NCI-H748 treated with DMSO at 0.1 percent for 48 hours (cell line): ENCODE data around the gene TDRKH.
"Not testable (repeated sequence)": the region's sequence is repeated elsewhere in the genome, so short reads cannot be mapped to it uniquely, and the experiment has no call there.

Experiments used
- DNase-seq: peaks from one replicate; lab custom pipeline; 2025; lab: John Stamatoyannopoulos, UW

TDRKH gene

DNA sequence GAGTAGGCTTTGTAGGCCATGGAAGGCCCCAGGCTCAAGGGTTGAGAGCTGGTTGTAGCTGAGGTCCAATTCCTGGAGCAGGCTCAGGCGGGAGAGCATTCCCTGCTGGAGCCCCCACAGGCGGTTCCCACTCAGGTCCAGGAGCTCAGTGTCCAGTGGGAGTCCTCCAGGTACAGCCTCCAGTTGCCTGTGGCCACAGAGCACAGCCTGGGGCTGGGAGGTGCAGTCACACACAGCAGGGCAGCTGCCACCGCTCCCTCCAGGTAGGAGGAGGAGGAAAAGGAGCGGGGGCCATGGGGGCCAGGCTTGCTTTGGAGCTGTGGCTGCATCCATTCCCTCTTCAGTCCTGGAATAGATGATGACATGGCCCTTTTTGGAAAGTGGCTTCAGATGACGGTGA, 12.1 kb upstream of the TDRKH start:
- no peak for DNase-seq

DNA sequence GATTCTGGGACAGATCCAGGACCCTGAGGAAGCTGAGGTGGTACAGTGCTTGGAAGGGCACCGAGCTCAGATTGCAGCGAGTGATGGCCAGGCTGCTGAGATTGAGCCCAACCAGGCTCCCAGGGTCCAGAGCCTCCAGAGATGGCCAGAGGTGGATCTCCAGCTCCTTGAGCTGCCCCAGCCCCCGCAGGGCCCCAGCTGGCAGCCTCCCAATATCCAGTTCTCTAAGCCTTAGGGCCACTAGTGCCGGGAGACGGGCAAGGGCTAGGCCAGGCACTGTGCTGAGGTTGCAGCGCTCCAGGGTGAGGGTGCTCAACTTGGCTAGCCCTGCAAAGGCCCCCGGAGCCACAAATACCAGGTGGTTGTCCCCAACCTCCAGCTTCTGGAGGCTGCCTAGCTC, 11.5 kb upstream of the TDRKH start:
- DNase-seq = no peak

DNA sequence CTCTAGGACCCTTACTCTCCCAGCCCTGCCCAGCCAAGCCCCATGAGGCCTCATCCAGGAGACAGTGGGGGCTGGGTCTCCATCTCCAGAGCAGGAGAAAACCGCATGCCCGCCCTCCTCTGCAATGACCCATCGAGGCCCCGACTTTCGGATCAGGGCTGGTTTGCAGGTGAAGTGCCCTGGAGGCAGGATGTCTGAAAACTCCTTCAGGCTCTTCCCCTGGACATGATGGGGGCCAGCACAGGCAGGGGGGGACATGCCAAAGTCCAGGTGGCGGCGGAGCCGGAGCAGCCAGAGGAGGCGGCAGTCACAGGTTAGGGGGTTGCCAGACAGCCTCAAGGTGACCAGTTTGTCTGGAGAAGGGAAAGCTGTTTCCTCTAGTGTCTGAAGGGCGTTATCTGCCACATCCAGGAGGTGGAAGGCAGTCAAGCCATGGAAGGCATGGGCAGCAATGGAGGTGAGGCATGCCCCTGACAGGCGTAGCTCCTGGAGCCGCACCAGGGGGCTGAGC, 11.1 kb upstream of the TDRKH start:
- no peak for DNase-seq

DNA sequence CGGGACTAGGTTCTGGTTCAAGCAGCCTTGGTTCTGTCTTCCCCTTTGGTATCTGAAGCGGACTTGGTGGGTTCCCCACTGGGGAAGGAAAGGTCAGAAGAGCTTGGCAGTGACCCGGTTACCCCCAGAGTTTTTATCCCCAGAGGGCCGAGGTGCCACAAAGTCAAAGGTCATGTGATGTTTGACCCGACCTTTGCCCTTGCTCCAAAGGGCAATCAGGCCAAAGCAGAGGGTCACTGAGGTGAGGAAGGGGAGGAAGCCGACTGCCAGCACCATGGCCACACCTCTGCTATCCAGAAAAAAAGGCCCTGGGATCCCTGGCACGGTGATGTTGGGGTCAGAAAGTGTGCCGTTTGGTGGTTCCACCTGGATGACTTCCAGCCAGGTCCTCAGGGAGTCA, 10.5 kb upstream of the TDRKH start:
- no peak for DNase-seq

DNA sequence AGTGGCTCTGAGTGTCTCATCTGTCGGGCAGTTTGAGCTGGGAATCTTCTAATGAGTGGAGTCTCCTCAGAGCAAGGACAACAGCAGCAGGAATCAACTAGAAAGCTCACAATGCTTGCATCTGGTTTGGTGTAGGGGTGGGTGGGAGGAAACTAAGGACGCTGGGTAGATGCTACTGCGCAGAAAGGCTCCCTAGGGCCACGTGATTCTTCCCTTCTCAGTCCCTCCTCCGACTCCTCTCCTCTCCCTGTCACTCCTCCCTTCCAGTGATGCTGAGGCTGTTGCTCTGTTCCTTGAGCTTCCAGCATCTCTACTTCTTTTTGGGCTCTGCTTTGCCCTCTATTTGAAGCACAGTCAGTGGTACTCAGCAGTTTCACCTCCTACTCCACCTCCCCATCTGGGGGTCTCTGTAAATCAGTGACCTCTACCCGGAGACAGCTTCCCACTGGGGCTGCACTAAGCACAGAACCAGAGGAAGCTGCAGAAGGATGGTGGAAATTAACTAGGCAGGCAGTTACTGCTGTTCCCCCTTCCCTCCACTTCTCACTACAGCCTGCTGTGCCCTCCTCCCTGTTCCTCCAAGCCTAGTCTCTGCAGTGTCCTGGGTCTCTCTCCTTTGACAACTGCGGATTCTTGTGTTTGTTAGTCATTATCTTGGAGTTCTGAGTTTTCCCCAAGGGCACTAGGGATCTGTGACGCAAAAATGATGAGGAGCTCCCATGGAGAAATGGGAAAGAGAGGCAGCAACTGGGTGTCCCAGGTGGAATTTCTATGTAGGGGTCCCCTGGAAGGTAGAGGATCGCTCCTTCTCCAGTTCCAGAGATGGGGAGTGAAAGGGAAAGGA, 9.1 kb upstream of the TDRKH start:
- DNase-seq = no peak

DNA sequence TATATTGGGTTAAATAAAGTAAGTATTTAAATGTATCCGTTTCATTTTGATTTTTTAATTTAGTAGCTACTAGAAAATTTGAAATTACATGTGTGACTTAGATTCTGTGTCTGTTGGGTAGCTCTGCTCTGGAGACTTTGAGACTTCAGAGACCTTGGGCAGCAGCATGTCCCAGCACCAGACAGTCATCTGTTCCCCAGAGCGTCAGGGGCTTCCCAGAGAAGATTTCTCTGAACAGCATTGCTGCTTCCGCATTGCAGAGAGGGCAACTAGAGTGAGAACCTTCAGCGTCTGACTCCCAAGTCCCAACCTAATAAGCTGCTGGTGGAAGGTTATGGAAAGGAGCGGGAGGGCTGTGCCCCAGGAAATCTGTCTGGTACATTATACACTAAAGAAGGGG, 8.3 kb upstream of the TDRKH start:
- no peak for DNase-seq

DNA sequence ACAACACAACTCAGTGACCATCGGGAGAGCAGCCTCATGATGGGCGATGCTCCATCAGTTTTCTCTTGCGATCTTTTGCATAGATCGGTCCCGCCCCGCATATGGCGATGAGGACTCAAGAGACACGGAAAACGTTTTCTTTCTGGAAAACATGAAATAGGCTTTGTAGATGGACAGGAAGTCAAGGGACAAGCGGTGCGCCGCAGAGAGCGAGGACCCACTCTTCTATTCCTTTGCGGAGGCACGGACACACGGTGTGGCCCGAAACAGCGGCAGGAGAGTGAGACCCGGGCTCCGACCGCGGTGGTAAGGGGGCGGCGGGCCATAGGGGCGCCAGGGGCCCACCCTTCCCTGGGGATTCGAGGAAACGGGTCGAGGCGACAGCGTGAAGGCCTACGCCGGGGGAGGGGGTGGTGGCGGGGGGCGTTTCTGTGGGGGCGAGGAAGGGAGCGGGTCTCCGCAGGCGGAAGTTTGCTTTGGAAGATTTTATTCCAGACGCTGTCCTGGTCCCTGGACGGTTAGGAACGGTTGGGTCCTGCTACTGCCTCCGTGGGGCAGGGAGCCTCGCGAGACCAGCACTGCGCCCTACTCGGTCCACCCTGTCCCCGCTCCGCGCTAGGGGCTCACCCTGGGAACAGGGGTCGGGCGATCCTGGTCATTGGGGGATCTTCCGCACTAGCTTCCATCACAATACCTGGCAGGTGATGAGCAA, 796 bp upstream of the TDRKH start:
- DNase-seq = peak; percentile 37

DNA sequence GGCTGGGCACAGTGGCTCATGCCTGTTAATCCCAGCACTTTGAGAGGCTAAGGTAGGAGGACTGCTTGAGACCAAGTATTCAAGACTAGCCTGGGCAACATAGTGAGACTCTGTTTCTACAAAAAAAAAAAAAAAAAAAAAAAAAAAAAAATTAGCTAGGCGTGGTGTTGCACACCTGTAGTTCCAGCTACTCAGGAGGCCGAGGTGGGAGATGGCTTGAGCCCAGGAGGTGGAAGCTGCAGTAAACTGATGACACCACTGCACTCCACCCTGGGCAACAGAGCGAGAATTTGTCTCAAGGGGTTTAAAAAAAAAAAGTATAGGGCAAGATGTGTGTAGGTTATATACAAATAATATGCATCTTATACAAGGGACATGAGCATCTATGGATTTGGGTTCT, 2.6 kb downstream of the TDRKH start:
- DNase-seq = no peak

DNA sequence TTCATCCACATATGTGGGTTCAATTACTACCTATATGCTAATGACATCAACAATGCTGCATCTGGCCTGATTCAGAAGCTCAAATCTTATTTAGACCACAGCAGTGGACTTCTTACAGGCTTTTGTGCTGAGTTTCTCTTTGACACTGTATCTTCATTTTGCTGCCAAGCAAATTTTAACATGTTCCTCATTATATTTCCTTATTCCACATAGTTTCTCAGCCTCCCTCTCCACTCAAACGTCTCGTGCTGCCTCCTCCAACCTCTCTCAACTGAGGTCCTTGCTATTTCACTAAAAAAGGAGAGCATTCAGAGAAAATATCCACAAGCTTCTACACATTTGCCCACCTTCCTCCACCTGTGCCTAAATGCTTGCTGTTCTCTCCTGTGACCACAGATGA, 6.5 kb downstream of the TDRKH start:
- no peak for DNase-seq

DNA sequence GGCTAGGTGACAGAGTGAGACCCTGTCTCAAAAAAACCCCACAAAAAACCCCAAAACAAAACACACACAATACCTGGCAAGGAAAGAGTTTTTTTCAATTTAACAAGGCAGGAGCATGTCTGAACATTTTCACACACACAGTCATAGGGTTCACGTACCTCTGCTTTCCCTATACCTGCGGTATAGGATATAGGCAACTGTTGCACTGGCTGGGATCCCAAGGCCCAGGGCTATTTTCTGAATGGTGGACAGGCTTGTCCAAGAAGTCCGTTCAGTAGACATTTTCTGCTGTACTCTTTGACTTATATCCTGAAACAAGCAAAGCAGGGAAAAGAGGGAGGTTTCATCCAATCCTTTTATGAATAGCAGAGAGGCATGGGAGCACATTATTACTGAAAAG, 7.6 kb downstream of the TDRKH start:
- DNase-seq = no peak

DNA sequence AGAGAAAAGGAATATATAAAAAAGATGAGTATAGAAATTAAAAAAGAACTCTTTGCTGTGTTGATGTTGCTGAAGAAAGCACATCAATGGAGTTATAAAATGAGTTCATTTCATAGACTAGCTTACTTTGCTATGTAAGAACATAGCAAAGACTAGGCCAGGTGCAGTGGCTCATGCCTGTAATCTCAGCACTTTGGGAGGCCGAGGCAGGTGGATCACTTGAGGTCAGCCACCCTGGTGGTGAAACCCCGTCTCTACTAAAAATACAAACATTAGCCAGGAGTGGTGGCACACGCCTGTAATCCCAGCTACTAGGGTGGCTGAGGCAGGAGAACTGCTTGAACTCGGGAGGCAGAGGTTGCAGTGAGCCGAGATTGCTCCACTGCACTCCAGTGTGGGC, 8.3 kb downstream of the TDRKH start:
- DNase-seq = not testable (repeated sequence)

DNA sequence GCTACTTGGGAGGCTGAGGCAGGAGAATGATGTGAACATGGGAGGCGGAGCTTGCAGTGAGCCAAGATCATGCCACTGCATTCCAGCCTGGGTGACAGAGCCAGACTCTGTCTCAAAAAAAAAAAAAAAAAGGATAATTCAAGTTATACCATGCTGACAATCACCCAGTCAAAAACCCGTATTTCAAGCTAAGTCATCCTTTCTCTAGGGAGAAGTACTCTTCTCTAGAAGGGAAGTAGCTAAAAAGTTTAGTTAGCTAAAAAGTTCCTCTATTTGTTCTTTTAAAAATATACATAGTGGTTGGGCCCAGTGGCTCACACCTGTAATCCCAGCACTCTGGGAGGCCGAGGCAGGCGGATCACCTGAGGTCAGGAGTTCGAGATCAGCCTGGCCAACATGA, 9.6 kb downstream of the TDRKH start:
- not testable (repeated sequence) for DNase-seq

DNA sequence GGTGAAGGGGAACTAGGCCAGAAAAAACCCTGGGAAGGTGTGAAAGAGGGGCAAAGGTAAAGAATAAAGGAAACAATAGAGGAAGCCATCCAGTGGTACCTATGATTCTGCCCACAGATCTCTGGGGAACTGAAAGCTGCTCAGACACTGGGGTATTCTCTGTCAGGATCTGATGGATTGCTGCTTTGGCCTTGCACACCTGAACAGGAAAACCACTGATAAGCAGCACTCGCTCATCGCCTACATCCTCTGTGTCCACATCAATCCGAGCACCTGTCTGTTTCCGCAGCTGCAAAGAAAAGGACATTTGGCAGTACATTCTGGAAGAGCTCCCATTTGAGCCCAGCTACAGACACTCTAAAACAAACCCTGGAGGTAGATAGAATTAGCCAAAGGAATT, 10.4 kb downstream of the TDRKH start:
- DNase-seq = no peak

DNA sequence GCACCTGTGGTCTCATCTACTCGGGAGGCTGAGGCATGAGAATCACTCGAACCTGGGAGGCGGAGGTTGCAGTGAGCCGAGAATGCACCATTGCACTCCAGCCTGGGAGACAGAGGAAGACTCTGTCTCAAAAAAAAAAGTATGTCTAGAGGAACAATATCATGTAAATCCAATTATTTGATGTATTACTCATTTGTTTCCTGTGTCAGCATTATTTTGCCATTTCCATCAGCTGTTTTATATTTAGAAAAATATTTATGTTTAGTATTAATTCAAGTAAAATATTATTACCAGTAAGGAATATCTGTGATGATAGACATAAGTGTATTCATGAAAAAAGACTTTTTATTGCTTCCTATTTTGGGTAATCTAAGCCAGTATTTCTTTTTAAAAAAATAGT, 13.0 kb downstream of the TDRKH start:
- DNase-seq = no peak

DNA sequence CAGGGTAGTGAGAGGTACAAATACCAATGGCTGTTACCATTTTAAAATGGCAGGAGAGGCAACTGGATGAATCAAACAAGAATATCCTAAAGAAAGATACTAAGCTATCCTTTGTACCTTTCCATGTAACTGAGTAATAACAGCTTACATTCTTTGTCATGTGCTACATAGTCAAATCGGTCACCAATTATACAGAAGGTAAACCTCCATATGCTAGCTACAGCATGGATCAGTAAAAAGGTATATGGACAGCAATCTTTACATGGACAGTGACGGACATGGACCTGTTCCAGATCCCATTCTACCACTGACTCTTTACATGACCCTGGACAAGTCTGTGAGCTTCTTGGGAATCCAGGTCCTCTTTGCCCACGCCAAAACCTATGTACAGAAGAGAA, 13.6 kb downstream of the TDRKH start:
- DNase-seq = no peak

DNA sequence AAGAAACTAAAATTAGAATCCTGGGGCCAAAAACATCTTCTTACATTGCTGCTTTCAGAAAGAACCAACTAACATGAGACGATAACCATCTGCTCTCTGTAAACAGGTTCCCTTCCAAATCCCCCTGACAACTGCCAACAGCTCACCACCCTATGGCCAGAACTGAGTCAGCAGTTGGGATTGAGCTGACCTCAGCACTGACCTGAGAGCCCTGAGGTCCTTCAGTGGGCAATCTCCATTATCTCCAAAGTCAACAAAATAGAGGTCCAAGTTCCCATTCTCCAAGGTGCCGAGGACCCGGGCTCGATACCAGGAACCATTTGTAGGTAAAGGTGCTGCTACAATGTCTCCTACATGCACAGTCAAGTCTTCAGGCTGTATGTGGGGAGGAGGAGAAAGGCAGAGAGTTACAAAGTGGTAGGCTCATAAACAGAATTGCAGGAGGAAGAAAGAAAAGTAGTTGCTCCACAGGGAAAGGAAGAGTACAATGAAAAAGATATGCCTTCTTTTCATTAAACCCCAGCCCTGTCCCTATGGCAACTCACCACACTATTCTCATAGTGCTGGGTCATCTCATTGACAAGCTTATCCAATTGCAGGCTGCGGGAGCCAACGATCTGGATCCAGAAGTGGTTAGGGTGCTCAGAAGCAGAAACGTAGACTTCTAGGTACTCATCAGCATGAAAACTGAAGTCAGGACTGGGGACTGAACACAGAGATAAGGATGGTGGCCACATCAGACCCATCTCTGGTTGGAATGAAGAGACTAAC, 14.2 kb downstream of the TDRKH start:
- no peak for DNase-seq

DNA sequence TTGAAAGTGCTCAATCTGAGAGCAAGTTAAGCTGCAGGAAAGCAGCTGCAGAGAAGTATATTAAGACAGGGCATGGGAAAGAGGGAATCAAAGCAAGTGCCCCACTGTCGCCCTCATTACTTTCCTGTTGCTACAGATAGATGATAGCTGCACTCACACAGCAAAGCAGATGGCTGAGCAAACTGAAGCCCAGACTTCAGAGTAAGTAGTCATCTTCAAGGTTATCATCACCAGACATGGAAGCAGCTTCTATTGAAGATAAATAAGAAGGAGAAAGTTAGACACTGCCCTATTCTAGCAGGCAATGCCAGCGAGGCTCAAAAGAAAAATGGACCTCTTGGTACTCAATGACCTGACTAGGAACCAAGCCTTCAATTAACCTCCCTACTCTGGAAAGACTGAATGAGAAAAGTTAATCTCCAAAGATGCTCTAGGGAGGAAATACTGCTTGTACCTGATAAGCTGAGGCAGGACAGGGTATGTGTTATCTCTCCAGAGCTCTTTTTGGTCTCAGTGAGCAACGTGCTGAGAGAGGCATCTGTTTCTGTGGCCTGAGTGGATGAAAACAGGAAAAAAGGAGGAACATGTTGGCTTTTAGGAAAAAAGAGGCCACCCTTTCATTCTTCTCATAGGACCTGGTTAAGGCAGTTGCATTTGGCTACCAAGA, 15.9 kb downstream of the TDRKH start:
- no peak for DNase-seq

DNA sequence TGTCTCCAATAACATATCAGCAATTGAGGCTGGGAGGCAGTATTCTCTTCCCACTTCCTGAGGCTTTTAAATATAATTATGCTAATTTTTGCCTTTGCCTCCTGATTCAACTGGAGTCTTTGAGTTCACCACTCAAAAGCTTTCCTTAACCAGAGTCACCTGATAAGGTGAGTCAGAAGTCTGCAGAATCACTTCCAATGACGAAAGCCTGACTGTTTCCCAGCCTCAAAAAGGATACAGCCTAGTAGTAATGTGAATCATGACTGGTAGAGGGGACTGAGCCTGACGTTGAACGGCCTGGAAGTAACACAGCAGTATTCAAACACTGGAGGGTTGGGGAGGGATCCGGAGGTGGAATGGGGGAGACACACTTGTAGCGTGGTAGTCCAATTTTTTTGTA, 16.6 kb downstream of the TDRKH start:
- no peak for DNase-seq

DNA sequence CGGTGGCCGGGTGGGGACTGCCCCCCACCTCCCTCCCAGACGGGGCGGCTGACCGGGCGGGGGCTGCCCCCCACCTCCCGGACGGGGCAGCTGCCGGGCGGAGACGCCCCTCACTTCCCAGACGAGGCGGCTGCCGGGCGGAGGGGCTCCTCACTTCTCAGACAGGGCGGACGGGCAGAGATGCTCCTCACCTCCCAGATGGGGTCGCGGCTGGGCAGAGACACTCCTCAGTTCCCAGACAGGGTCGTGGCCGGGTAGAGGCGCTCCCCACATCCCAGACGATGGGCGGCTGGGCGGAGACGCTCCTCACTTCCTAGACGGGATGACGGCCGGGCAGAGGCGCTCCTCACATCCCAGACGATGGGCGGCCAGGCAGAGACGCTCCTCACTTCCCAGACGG, 21.0 kb downstream of the TDRKH start:
- not testable (repeated sequence) for DNase-seq

DNA sequence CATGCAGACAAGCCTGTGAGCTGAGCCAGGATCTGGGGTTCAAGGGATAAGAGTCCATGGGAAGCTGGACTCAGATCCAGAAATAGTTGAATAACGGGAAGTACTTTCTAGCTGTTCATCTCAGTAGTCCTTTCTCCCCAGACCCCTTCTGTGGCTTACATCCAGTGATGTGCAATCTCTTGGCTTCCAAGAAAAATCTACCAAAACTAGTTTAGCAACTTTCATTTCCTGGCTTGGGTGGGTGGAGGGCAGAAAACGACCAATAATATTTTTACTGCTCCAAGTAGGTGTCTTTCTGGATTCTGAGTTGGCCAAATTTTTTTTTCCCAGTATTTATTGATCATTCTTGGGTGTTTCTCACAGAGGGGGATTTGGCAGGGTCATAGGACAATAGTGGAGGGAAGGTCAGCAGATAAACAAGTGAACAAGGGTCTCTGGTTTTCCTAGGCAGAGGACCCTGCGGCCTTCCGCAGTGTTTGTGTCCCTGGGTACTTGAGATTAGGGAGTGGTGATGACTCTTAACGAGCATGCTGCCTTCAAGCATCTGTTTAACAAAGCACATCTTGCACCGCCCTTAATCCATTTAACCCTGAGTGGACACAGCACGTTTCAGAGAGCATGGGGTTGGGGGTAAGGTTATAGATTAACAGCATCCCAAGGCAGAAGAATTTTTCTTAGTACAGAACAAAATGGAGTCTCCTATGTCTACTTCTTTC, 21.8 kb downstream of the TDRKH start:
- peak; percentile 4 for DNase-seq

DNA sequence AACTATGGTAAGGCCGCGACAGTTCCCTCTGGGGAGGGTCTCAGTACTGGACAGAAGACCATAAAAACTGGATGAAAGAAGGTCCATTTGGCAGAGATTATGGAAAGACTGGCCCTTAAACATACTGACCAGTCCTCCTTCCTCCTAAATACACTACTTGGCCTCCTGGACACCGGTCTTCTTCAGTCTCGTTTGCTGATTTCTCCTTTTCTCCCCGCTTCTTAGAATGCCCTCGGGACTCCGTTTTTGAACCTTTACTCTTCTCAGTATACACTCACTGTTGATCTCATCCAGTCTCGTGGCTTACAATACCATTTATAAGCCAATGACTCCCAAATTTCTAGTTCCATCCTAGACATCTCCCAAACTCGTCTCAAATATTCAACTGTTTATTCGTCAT, 26.3 kb downstream of the TDRKH start:
- no peak for DNase-seq
